GM12875 (cell line): ENCODE results near the gene CCDC27.

Experiments used
- H3K4me3 ChIP-seq: one replicate; pipeline ENCODE4 v1.5.1; 2011; ENCODE audit warnings: low read depth, low read length, control low read depth
- CTCF ChIP-seq: IDR thresholded peaks from 2 replicates; pipeline ENCODE4 v1.5.1; 2011; ENCODE audit warnings: low read depth, mild to moderate bottlenecking, control low read depth, inconsistent platforms, low read length, moderate library complexity, borderline replicate concordance; ENCODE audit not compliant: insufficient read depth

The CCDC27 gene

DNA sequence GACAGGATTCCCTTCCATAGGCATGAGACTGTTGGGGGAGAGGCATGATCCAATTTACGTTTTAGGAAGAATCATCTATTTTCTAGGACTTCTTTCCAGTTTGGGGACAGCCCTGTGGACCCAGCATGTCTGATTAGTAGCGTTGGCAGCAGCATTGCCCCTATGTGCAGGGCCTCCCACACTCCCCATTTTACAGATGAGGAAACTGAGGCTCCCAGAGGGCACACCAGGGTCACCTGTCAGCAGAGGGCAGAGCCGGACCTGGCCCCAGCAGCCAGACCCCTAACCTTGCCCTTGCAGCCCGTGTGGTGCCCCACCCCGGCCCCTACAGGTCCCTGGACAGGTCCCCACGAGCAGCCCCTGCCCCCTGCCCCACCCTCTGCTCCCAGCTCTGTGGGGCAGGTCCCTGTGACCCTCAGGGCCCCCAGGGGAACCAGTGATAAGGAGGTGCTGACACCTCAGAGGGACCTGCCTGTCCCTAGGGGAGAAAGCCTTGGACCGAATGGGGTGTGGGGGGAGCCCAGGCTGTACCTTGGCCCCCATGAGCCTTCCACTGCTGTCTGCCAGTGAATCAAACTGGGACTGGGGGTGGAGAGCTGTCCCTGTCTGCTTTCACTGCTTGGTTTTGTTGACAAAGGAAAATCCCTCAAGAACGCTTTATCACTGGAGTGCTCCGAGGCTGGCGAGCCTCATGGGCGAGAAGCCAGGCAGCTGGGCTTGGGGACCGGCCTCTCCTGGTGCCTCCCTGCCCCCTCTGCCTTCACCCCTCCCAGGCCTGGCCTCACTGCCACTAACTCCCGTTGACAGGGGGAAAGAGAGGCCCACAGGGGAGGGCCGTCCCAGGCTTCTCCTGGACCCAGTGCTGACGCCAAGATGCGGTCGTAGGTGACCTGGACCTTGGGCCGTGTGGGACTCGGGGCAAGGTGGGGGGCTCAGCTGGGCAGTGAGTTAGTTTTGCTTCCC lies 39.4 kb upstream of the CCDC27 start:
- H3K4me3 ChIP-seq, result no peak overlapping the region
- TF ChIP-seq CTCF, result no peak

- no peak overlapping the region for H3K4me3 ChIP-seq
- TF ChIP-seq CTCF, result no peak
Observed at GRCh38 chr1:3713840-3714239, 38.4 kb upstream of the CCDC27 start.

DNA sequence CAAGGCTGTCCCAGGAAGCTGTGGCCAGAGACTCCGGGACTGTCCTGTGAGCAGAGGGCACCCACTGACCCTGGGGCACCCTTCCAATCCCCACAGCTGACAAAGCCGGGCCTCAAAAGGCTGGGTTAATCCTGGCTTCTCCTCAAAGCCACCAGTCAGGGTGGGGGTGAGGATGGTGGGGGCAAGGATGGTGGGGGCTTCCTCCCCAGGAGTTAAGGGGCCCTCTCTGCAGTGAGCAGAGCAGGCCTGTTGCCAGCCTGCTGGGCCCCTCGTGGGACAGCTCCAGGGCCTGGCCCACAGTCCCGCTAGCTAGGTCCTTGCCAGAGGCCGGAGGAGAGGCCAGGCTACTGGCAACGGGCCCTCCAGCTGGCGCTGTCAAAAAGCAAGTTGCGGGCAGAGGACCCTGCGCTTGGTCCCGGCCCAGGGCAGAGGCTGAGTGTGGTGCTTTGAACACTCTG lies 37.9 kb upstream of the CCDC27 start:
- TF ChIP-seq CTCF, result no peak

DNA sequence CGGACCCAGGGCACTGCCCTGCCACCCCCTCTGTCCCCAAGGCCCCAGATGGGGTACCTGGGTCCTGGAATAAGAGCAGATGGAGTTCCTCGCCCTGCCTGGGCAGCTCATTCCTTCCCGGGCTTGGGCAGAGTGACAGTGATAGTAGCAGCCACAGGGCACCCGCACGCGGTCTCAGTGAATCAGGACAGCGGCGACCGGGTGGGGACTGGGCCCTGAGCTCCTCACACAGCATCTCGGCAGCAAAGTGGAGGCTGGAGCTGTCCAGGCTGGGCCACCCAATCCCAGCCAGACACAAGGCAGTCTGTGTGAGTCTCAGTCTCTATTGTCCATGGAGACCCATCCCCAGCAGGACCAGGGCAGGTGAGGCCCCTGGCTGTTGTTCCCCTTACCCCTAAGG lies 37.4 kb upstream of the CCDC27 start:
- no peak for TF ChIP-seq CTCF

More for the DNA sequence above, 37.9 kb upstream of the CCDC27 start:
- H3K4me3 ChIP-seq, result no peak overlapping the region

GRCh38 chr1:3716351-3716750 lies 35.9 kb upstream of the CCDC27 start:
- H3K4me3 ChIP-seq, result no peak overlapping the region
- TF ChIP-seq CTCF, result no peak

More for the DNA sequence above, 37.4 kb upstream of the CCDC27 start:
- H3K4me3 ChIP-seq, result no peak overlapping the region

DNA sequence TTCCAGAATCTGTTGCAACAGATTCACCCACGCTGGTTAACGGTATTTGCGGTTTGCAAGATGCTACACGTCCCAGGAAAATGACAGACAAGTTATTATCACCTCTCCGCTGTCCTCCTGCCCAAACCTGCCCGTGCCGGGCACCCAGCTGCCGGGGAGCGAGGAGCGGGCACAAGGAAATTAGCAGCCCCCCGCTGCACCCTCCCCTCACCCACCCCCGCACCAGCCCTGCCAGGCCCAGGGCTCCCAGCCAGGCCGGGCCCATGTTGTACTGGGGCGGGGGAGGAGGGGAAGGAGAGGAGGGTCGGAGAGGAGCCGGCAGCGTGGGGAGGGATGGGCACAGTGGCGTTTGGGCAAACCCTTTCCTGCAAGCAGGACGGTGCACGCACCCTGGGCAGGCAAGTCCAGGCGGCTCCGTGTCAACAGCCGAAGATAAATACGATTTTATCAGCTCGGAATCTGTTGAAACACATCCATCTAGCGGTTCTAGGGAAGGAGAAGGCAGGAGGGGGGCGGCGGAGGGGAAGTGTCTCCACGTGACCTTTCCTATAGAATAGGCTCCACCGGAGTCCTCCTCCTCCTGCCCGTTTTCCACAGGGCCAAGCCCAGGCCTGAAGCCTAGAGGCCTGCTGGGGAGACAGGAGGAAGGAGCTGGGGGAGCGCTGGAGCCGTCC lies 35.1 kb upstream of the CCDC27 start:
- H3K4me3 ChIP-seq, result no peak overlapping the region
- TF ChIP-seq CTCF, result no peak
